MM.1S (cell line): ENCODE results near the gene USP44.

Experiments
- DNase-seq: peaks from one replicate; pipeline ENCODE4 v3.0.0-alpha.2; 2015
- H2AFZ ChIP-seq: fragments of 300-600 bp; sonication (generic); 2 replicates; pipeline ENCODE4 v1.6.0; 2016; ENCODE audit warnings: antibody characterized with exemption, low read length
- H3F3A ChIP-seq: fragments of 300-600 bp; sonication (generic); 2 replicates; pipeline ENCODE4 v1.6.1; 2016; ENCODE audit warnings: mild to moderate bottlenecking, antibody characterized with exemption, low read length, moderate library complexity, mixed read lengths; ENCODE audit not compliant: insufficient read depth
- H3K27ac ChIP-seq: fragments of 300-600 bp; sonication (generic); 2 replicates; pipeline ENCODE4 v1.5.1; 2016; ENCODE audit warnings: mild to moderate bottlenecking, low read length
- H3K27me3 ChIP-seq: fragments of 300-600 bp; sonication (generic); replicated peaks from 2 replicates; pipeline ENCODE4 v1.6.0; 2016; ENCODE audit warnings: low read length; ENCODE audit not compliant: insufficient read depth
- H3K36me3 ChIP-seq: fragments of 300-600 bp; sonication (generic); replicated peaks from 2 replicates; pipeline ENCODE4 v1.6.1; 2016; ENCODE audit warnings: mild to moderate bottlenecking, low read length, mixed read lengths; ENCODE audit not compliant: insufficient read depth
- H3K4me1 ChIP-seq: fragments of 300-600 bp; sonication (generic); 2 replicates; pipeline ENCODE4 v1.6.1; 2016; ENCODE audit warnings: low read length, mixed read lengths
- H3K4me2 ChIP-seq: fragments of 300-600 bp; sonication (generic); 2 replicates; pipeline ENCODE4 v1.6.0; 2016; ENCODE audit warnings: low read depth, low read length
- H3K4me3 ChIP-seq: fragments of 300-600 bp; sonication (generic); 2 replicates; pipeline ENCODE4 v1.5.1; 2016; ENCODE audit warnings: low read length, mixed read lengths
- H3K79me2 ChIP-seq: fragments of 300-600 bp; sonication (generic); 2 replicates; pipeline ENCODE4 v1.6.1; 2016; ENCODE audit warnings: mixed run types, low read length, mixed read lengths
- H3K9ac ChIP-seq: fragments of 300-600 bp; sonication (generic); 2 replicates; pipeline ENCODE4 v1.6.1; 2016; ENCODE audit warnings: low read length, mixed read lengths
- H3K9me2 ChIP-seq: fragments of 300-600 bp; sonication (generic); replicated peaks from 2 replicates; pipeline ENCODE4 v1.6.1; 2016; ENCODE audit warnings: mild to moderate bottlenecking, low read length, mixed read lengths; ENCODE audit not compliant: insufficient read depth
- H3K9me3 ChIP-seq: fragments of 300-600 bp; sonication (generic); replicated peaks from 2 replicates; pipeline ENCODE4 v1.6.1; 2016; ENCODE audit warnings: mild to moderate bottlenecking, low read length, mixed read lengths; ENCODE audit not compliant: insufficient read depth
- H4K20me1 ChIP-seq: fragments of 300-600 bp; sonication (generic); 2 replicates; pipeline ENCODE4 v1.6.1; 2016; ENCODE audit warnings: mild to moderate bottlenecking, low read length, moderate library complexity, mixed read lengths; ENCODE audit not compliant: insufficient read depth
- CTCF ChIP-seq: fragments of 300-600 bp; sonication (generic); IDR thresholded peaks from 2 replicates; pipeline ENCODE4 v1.5.1; 2016; ENCODE audit warnings: antibody characterized with exemption, low read length, mixed read lengths
- EZH2 ChIP-seq: fragments of 300-600 bp; sonication (generic); optimal IDR thresholded peaks from 2 replicates; pipeline ENCODE3; 2017; ENCODE audit warnings: low read depth, mild to moderate bottlenecking, antibody characterized with exemption, low read length, mixed read lengths
- EZH2phosphoT487 ChIP-seq: fragments of 300-600 bp; sonication (generic); IDR thresholded peaks from 2 replicates; pipeline ENCODE4 v1.6.1; 2018; ENCODE audit warnings: antibody characterized with exemption, low read length

The USP44 gene

DNA sequence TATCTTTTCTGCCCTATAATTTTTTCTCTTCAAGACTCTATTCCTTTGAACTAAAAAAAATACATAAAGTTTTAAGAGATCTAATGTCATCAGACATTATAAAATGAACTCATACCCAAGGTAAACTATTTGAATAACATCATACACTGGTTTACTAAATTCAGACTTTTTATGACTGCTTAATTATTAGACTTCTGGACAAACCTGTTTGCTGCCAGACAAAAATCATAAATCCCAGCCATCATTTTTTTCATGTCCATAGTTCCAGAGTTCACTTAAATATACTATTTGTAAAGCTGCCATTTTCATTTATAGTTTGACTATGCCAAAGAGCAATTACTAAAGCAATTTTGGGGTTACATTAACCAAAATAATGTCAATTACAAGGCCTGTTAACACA lies 34.0 kb downstream of the USP44 start:
- H3K4me1 ChIP-seq = no peaks in the 10 kb centered on the region
- H3F3A ChIP-seq = no peaks in the 10 kb centered on the region
- no peak for TF ChIP-seq CTCF
- TF ChIP-seq EZH2 = no peak
- no peak for TF ChIP-seq EZH2phosphoT487
- H3K36me3 ChIP-seq = peaks cover 4% of the 10 kb centered on the region; the same call in 1 of the 2 replicates
- H4K20me1 ChIP-seq = no peaks in the 10 kb centered on the region
- no peak overlapping the region for H3K9ac ChIP-seq
- H3K9me3 ChIP-seq = no peaks in the 10 kb centered on the region
- no peaks in the 10 kb centered on the region for H3K79me2 ChIP-seq
- no peak overlapping the region for H3K4me2 ChIP-seq
- no peak overlapping the region for H3K4me3 ChIP-seq
- H3K9me2 ChIP-seq = no peaks in the 10 kb centered on the region
- no peak for DNase-seq
- no peak overlapping the region for H3K27ac ChIP-seq
- H2AFZ ChIP-seq = no peak overlapping the region
- no peaks in the 10 kb centered on the region for H3K27me3 ChIP-seq

DNA sequence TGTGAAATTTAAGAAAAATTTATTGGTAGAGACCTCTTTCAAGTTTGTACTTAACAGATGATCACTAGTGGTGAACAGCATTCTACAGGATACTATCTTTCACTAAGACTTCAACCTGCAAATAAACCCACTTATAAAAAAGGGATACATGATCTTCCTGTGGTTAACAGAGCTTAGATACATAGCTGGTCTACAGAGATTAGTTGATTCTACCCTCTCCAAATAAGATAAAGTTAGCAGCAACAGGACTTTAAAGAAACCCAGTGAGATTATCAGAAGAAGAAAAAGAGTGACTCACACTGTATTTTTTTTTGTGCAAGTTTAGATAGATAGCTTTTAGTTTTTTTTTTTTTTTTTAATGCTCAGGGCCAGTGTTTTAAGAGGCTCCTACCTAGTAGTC lies 34.5 kb downstream of the USP44 start:
- Histone ChIP-seq H3K9me2 (no peaks in the 10 kb centered on the region), H3K27ac (no peak overlapping the region), H3F3A (no peaks in the 10 kb centered on the region), H3K4me3 (no peak overlapping the region), H3K36me3 (peaks cover 9% of the 10 kb centered on the region; the same call in 1 of the 2 replicates), H3K4me2 (no peak overlapping the region), H3K9me3 (no peaks in the 10 kb centered on the region), H3K4me1 (no peaks in the 10 kb centered on the region), H4K20me1 (no peaks in the 10 kb centered on the region), H2AFZ (no peak overlapping the region), H3K79me2 (no peaks in the 10 kb centered on the region), H3K27me3 (no peaks in the 10 kb centered on the region), H3K9ac (no peak overlapping the region)
- TF ChIP-seq EZH2phosphoT487 (no peak), CTCF (no peak), EZH2 (no peak)
- no peak for DNase-seq

DNA sequence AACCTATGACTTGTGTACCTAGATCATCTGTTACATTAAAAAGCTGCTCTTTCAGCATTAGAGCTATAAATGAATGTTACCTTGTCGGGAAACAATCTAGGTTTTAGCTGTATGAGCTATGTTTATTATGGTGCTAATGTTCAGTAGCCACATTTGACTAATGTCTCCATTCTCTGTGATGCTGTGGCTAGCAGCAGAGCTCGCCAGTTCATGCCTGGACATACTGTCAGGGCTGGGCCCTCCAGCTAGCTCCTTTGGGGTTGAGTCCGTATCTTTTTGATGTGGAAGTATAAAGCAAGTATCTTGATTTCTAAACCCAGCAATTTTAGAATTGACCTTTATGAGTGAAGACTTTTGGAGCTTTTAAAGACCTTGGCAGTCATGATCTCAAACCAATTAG lies 36.1 kb downstream of the USP44 start:
- DNase-seq = no peak
- Histone ChIP-seq H3K9me3 (no peaks in the 10 kb centered on the region), H3K4me1 (no peaks in the 10 kb centered on the region), H3K9ac (no peak overlapping the region), H3F3A (no peaks in the 10 kb centered on the region), H3K36me3 (peaks cover 9% of the 10 kb centered on the region; the same call in 1 of the 2 replicates), H2AFZ (no peak overlapping the region), H3K27ac (no peak overlapping the region), H3K9me2 (no peaks in the 10 kb centered on the region), H3K4me2 (no peak overlapping the region), H3K27me3 (no peaks in the 10 kb centered on the region), H3K4me3 (no peak overlapping the region), H3K79me2 (0 out of 2 replicates have a peak, but pooled peaks cover 2% of the 10 kb centered on the region), H4K20me1 (no peaks in the 10 kb centered on the region)
- no peak for TF ChIP-seq EZH2

GRCh38 chr12:95513599-95513998 lies 37.7 kb downstream of the USP44 start:
- Histone ChIP-seq H3K27me3 (no peaks in the 10 kb centered on the region), H3K79me2 (0 out of 2 replicates have a peak, but pooled peaks cover 9% of the 10 kb centered on the region), H3K4me3 (no peak overlapping the region), H3K9me3 (no peaks in the 10 kb centered on the region), H3K4me2 (no peak overlapping the region), H3F3A (no peaks in the 10 kb centered on the region), H2AFZ (no peak overlapping the region), H3K36me3 (peaks cover 9% of the 10 kb centered on the region; the same call in 1 of the 2 replicates), H3K9me2 (no peaks in the 10 kb centered on the region), H3K4me1 (no peaks in the 10 kb centered on the region), H3K9ac (no peak overlapping the region), H3K27ac (no peak overlapping the region), H4K20me1 (no peaks in the 10 kb centered on the region)
- DNase-seq = no peak
- TF ChIP-seq CTCF (no peak), EZH2phosphoT487 (no peak), EZH2 (no peak)
